C4-2B (cell line): ENCODE data around the gene MALRD1.

ENCODE experiments used
- ZFX ChIP-seq: fragments of 450-650 bp; IDR thresholded peaks from 2 replicates; pipeline ENCODE4 v1.6.1; 2017
- TF ChIP-seq, protein P1 (sequence below): fragments of 450-650 bp; conservative IDR thresholded peaks from 2 replicates; pipeline ENCODE4 v1.5.1; 2017; ENCODE audit warnings: mild to moderate bottlenecking

DNA sequence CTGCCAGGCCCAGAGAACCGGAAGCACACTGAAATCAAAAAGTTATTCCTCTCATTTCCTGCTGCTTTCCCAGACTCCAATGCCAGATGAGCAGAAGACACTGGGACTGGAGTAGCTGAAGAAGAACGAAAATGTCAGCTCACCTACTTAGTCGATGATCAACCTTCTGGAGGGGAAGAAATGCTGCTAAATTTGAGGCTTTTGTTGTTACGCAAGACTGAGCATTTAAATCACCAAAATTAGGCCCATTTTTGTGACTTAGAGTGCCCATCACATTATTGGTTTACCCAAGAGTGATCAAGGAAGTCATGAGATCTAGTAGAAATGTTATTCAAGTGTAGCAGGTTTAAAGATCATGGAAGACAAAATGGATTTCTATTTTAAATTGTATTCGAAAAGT lies 585.6 kb downstream of the MALRD1 start:
- TF ChIP-seq, protein P1, sequence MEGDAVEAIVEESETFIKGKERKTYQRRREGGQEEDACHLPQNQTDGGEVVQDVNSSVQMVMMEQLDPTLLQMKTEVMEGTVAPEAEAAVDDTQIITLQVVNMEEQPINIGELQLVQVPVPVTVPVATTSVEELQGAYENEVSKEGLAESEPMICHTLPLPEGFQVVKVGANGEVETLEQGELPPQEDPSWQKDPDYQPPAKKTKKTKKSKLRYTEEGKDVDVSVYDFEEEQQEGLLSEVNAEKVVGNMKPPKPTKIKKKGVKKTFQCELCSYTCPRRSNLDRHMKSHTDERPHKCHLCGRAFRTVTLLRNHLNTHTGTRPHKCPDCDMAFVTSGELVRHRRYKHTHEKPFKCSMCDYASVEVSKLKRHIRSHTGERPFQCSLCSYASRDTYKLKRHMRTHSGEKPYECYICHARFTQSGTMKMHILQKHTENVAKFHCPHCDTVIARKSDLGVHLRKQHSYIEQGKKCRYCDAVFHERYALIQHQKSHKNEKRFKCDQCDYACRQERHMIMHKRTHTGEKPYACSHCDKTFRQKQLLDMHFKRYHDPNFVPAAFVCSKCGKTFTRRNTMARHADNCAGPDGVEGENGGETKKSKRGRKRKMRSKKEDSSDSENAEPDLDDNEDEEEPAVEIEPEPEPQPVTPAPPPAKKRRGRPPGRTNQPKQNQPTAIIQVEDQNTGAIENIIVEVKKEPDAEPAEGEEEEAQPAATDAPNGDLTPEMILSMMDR = no peak
- no peak for TF ChIP-seq ZFX
